ENCODE measurements around the gene TCF15.

GRCh38 chr20:647479-648019 is 37.4 kb upstream of the TCF15 start:
- no peak for TF ChIP-seq CTCF (IDR thresholded peaks at IDR 0.05; ENCODE audit: insufficient read depth, low read depth, low read length)
- no peak for TF ChIP-seq EZH2 (IDR thresholded peaks at IDR 0.05; ENCODE audit: insufficient read depth, low read length)

Data from astrocyte (in vitro differentiated cells and primary cell).